HEK293 (cell line): ENCODE measurements around the gene DAAM2.
A peak's percentile ranks its signal among the peaks of the same experiment; 100 is the strongest.

Experiments
- EGR2 ChIP-seq: fragments of 450-650 bp; formaldehyde crosslinking; IDR thresholded peaks from 2 replicates; pipeline ENCODE4 v1.5.1; 2016; ENCODE audit warnings: low read depth, missing biosample characterization, missing genetic modification characterization
- HOXD13 ChIP-seq: sonication (generic); formaldehyde crosslinking; IDR thresholded peaks from 2 replicates; pipeline ENCODE4 v1.8.0; 2022; ENCODE audit warnings: missing genetic modification reagents, borderline replicate concordance
- PATZ1 ChIP-seq: fragments of 450-650 bp; formaldehyde crosslinking; IDR thresholded peaks from 2 replicates; pipeline ENCODE4 v1.5.1; 2016; ENCODE audit warnings: missing biosample characterization, missing genetic modification characterization
- PRDM4 ChIP-seq: fragments of 450-650 bp; formaldehyde crosslinking; IDR thresholded peaks from 2 replicates; pipeline ENCODE4 v1.5.1; 2017; ENCODE audit warnings: missing biosample characterization, missing genetic modification characterization
- PRDM6 ChIP-seq: fragments of 450-650 bp; formaldehyde crosslinking; IDR thresholded peaks from 2 replicates; pipeline ENCODE4 v1.5.1; 2017; ENCODE audit warnings: missing biosample characterization, missing genetic modification characterization
- TCF7L2 ChIP-seq: IDR thresholded peaks from 2 replicates; pipeline ENCODE4 v1.6.1; 2011; ENCODE audit warnings: low read depth, mild to moderate bottlenecking, inconsistent platforms, low read length, moderate library complexity, borderline replicate concordance
- WT1 ChIP-seq: fragments of 450-650 bp; formaldehyde crosslinking; IDR thresholded peaks from 2 replicates; pipeline ENCODE4 v1.5.1; 2016; ENCODE audit warnings: missing biosample characterization, missing genetic modification characterization
- ZBTB44 ChIP-seq: fragments of 450-650 bp; IDR thresholded peaks from 2 replicates; pipeline ENCODE4 v1.5.1; 2018; ENCODE audit warnings: missing biosample characterization, mild to moderate bottlenecking, missing genetic modification characterization
- ZBTB6 ChIP-seq: fragments of 450-650 bp; formaldehyde crosslinking; IDR thresholded peaks from 2 replicates; pipeline ENCODE4 v1.5.1; 2017; ENCODE audit warnings: missing biosample characterization, missing genetic modification characterization
- ZBTB7A ChIP-seq: fragments of 450-650 bp; formaldehyde crosslinking; IDR thresholded peaks from 2 replicates; pipeline ENCODE4 v1.5.1; 2016; ENCODE audit warnings: low read depth, missing biosample characterization, missing genetic modification characterization
- ZBTB8A ChIP-seq: fragments of 450-650 bp; formaldehyde crosslinking; IDR thresholded peaks from 2 replicates; pipeline ENCODE4 v1.5.1; 2016; ENCODE audit warnings: missing biosample characterization, missing genetic modification characterization
- ZNF112 ChIP-seq: fragments of 450-650 bp; formaldehyde crosslinking; IDR thresholded peaks from 2 replicates; pipeline ENCODE4 v1.5.0; 2017; ENCODE audit warnings: missing biosample characterization, missing genetic modification characterization
- ZNF2 ChIP-seq: fragments of 450-650 bp; formaldehyde crosslinking; IDR thresholded peaks from 2 replicates; pipeline ENCODE4 v1.5.1; 2016; ENCODE audit warnings: missing biosample characterization, missing genetic modification characterization
- ZNF433 ChIP-seq: fragments of 450-650 bp; formaldehyde crosslinking; IDR thresholded peaks from 2 replicates; pipeline ENCODE4 v1.5.1; 2016; ENCODE audit warnings: missing biosample characterization, missing genetic modification characterization, low read depth
- ZNF449 ChIP-seq: fragments of 450-650 bp; formaldehyde crosslinking; IDR thresholded peaks from 2 replicates; pipeline ENCODE4 v1.5.1; 2017; ENCODE audit warnings: missing biosample characterization, mild to moderate bottlenecking, missing genetic modification characterization, moderate library complexity
- ZNF501 ChIP-seq: fragments of 450-650 bp; formaldehyde crosslinking; IDR thresholded peaks from 2 replicates; pipeline ENCODE4 v1.5.1; 2016; ENCODE audit warnings: missing biosample characterization, missing genetic modification characterization
- ZNF596 ChIP-seq: fragments of 450-650 bp; IDR thresholded peaks from 2 replicates; pipeline ENCODE4 v1.5.0; 2018; ENCODE audit warnings: missing biosample characterization, mild to moderate bottlenecking, missing genetic modification characterization, moderate library complexity
- ZNF600 ChIP-seq: fragments of 450-650 bp; formaldehyde crosslinking; IDR thresholded peaks from 2 replicates; pipeline ENCODE4 v1.5.1; 2016; ENCODE audit warnings: missing biosample characterization, missing genetic modification characterization
- ZNF621 ChIP-seq: fragments of 450-650 bp; formaldehyde crosslinking; IDR thresholded peaks from 2 replicates; pipeline ENCODE4 v1.5.1; 2017; ENCODE audit warnings: missing biosample characterization, missing genetic modification characterization
- ZNF76 ChIP-seq: fragments of 450-650 bp; formaldehyde crosslinking; IDR thresholded peaks from 2 replicates; pipeline ENCODE4; 2016; ENCODE audit warnings: low read depth, missing biosample characterization, missing genetic modification characterization, borderline replicate concordance
- ZNF776 ChIP-seq: fragments of 450-650 bp; formaldehyde crosslinking; IDR thresholded peaks from 2 replicates; pipeline ENCODE4 v1.5.0; 2017; ENCODE audit warnings: missing biosample characterization, missing genetic modification characterization, borderline replicate concordance

DAAM2 gene

GRCh38 chr6:39937686-39938333 is 145.6 kb downstream of the DAAM2 start (continued):
- TF ChIP-seq PRDM6 (peak; percentile 68), TCF7L2 (no peak), PRDM4 (no peak), ZBTB44 (tag by site-specific recombination) (no peak), HOXD13 (CRISPR knock-in tag) (no peak), ZNF501 (tag by site-specific recombination) (no peak), ZNF621 (no peak), ZNF600 (tag by site-specific recombination) (peak; percentile 84), ZBTB7A (tag by site-specific recombination) (no peak), PATZ1 (tag by site-specific recombination) (peak; percentile 16; the same call in 1 of the 2 replicates), ZBTB8A (tag by site-specific recombination) (no peak), ZNF433 (no peak), ZNF76 (no peak), EGR2 (tag by site-specific recombination) (no peak), WT1 (0 out of 2 replicates have a peak, but pooled peaks have one; percentile 26), ZNF2 (tag by site-specific recombination) (no peak), ZNF112 (tag by site-specific recombination) (no peak), ZNF596 (tag by site-specific recombination) (no peak), ZNF776 (tag by site-specific recombination) (no peak), ZBTB6 (no peak), ZNF449 (tag by site-specific recombination) (no peak)
